Neuron (in vitro differentiated cells): Measurements from ENCODE around the gene FGF14.

ENCODE experiments used
- H2AFZ ChIP-seq: one replicate; pipeline ENCODE4 v1.6.1; 2013; ENCODE audit warnings: low read depth, mild to moderate bottlenecking, inconsistent platforms, low read length, moderate library complexity
- H3K27me3 ChIP-seq: one replicate; pipeline ENCODE4 v1.6.1; 2013; ENCODE audit warnings: low read length; ENCODE audit not compliant: insufficient read depth
- H3K36me3 ChIP-seq: one replicate; pipeline ENCODE4 v1.6.1; 2013; ENCODE audit warnings: low read length; ENCODE audit not compliant: insufficient read depth
- H3K4me1 ChIP-seq: one replicate; pipeline ENCODE4 v1.6.1; 2013; ENCODE audit warnings: low read length; ENCODE audit not compliant: insufficient read depth
- H3K4me3 ChIP-seq: 2 replicates; pipeline ENCODE4 v1.5.1; 2013; ENCODE audit warnings: mild to moderate bottlenecking, low read length, moderate library complexity
- H3K9me3 ChIP-seq: one replicate; pipeline ENCODE4 v1.6.1; 2013; ENCODE audit warnings: low read length

FGF14 gene

DNA sequence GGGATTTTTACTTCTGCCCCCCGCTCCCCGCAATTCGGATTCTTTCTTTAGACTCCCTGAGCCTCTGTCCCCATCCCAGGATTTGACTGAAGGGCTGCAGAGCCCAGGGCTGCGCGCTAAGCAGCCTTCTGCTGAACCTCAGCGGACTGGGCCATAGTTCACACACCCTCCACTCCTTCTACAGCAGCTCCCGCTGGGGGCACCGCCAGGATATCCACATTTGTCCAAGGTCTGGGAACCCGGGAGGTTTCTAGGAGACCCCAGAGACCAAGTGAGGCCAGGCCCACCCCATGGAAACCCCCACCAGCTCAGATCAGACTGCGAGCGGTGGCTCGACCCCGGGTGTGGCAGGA, 486.1 kb downstream of the FGF14 start:
- peaks cover 42% of the 10 kb centered on the region for H3K27me3 ChIP-seq

DNA sequence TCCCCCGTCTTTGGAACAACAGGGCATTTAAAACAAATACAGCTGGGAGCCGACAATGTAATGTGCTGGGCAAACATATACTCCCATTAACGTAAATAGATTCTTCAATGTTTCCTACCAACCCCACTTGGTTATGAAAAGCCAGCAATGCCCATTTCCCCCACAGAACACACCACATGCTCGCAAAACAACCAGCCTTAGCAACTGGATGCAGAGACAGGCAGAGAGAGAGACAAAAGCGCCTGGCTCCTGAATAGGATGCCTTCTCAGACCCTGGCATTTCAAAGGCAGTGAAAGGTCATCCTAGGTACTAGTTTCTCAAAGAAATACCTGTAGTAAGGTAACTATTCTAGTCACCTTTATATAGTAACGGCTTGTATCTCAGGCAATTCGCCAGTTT, 486.5 kb downstream of the FGF14 start:
- no peaks in the 10 kb centered on the region for H3K9me3 ChIP-seq
- peaks cover 42% of the 10 kb centered on the region for H3K27me3 ChIP-seq
- H3K4me1 ChIP-seq = peaks cover 31% of the 10 kb centered on the region
- no peaks in the 10 kb centered on the region for H3K36me3 ChIP-seq
- H3K4me3 ChIP-seq = peak overlapping the region; percentile 45
- no peak overlapping the region for H2AFZ ChIP-seq

More for the DNA sequence above, 486.1 kb downstream of the FGF14 start:
- Histone ChIP-seq H2AFZ (peak overlapping the region; percentile 88), H3K36me3 (no peaks in the 10 kb centered on the region), H3K4me3 (peak overlapping the region; percentile 45), H3K9me3 (no peaks in the 10 kb centered on the region), H3K4me1 (peaks cover 31% of the 10 kb centered on the region)

DNA sequence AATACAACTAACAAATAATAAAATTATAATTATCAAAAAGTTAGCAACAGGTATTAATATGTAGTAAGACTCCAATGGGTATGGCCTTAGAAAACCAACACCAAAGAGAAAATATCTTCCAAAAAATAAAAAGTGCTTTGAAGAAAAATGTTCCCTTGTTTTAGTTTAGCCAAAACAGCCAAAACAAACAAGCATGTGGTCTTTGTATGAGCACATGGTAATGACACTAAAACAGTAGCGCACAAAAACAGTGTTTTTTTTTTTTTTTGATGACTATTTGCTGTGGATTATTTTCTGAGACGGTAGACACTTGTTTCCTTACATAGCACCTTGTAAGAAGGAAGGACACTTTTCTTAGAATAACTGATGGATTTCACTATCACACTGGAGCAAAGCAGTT, 490.1 kb downstream of the FGF14 start:
- Histone ChIP-seq H3K36me3 (no peaks in the 10 kb centered on the region), H2AFZ (no peak overlapping the region), H3K4me1 (peaks cover 16% of the 10 kb centered on the region), H3K27me3 (peaks cover 22% of the 10 kb centered on the region), H3K4me3 (no peak overlapping the region), H3K9me3 (no peaks in the 10 kb centered on the region)

DNA sequence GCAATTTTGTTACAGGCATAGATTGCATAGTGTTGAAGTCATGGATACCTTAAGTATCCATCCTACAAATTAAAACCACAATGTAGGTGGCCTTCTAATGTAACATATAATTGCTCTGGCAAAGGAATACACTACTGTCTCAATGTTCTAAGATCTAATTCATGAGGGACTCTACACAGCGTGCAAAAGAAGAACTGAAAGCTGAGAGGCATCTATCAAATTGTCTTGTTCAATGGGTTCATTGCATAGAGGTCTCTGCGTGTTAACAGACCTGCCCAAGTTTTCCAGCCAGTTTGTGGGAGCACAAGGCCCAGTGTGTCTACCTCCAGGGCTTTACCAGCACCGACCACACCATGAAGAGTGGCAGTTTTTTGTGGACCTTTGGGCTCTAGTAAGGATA, 498.0 kb downstream of the FGF14 start:
- Histone ChIP-seq H3K4me1 (no peaks in the 10 kb centered on the region), H3K9me3 (no peaks in the 10 kb centered on the region), H3K27me3 (no peaks in the 10 kb centered on the region), H2AFZ (no peak overlapping the region), H3K36me3 (no peaks in the 10 kb centered on the region), H3K4me3 (no peak overlapping the region)

DNA sequence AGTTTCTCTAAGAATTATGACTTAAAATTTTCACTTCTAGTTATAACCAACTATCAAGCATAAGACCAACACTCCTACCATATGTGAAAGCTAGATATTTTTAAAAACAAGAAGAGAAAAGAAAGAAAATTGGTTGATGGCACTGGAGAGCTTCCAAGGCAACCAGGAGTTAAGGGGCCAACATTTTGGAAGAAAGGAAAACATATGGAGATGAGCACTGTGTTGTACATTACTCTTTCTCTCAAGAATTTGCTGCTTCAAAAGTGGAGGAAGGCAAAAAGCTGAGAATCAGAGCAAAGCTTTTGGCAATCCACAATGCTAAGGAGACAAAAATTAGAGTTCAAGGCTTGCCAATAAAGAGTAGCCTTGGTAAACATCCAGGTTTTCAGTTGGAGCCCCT, 503.2 kb downstream of the FGF14 start:
- Histone ChIP-seq H3K27me3 (no peaks in the 10 kb centered on the region), H2AFZ (no peak overlapping the region), H3K36me3 (no peaks in the 10 kb centered on the region), H3K4me3 (no peak overlapping the region), H3K9me3 (no peaks in the 10 kb centered on the region), H3K4me1 (no peaks in the 10 kb centered on the region)

DNA sequence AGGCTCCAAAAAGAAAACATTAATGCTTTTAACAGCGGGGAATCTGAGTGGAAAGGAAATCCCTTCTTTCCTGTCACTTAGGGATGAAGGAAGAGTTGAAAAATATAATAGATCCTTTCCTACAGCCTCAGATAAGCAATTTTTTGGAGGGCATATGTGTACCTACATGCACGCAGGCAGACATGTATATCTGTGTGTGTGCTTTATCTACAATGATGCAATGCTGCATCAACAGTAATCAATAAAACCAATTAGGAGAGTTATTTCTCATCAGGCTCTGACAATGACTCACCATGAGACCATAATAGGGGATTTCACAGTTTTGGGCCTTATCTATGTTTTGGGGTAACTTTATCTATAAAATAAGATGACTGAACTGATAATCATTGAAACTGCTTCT, 505.3 kb downstream of the FGF14 start:
- H3K27me3 ChIP-seq = no peaks in the 10 kb centered on the region
- no peak overlapping the region for H2AFZ ChIP-seq
- no peaks in the 10 kb centered on the region for H3K9me3 ChIP-seq
- H3K4me1 ChIP-seq = no peaks in the 10 kb centered on the region
- H3K36me3 ChIP-seq = no peaks in the 10 kb centered on the region
- H3K4me3 ChIP-seq = no peak overlapping the region

DNA sequence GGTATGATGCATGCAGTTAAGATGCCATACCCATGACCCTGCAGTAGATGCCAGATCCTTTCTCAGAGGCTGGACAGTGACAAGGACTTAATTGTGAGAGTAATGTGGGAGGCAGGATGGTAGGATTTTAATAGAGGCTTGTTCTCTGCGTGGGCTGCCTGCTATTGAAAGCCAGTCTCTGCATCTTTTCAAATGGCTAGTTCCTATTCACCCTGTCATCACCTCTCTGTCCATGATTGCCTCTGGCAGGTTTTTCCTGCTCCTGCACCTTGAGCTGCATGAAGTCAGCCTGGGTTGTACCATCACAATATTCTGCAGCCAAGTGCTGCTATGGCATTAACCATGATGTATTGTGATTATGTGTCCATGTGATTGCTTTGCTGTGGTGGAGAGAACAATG, 508.8 kb downstream of the FGF14 start:
- H3K36me3 ChIP-seq = no peaks in the 10 kb centered on the region
- no peak overlapping the region for H2AFZ ChIP-seq
- no peaks in the 10 kb centered on the region for H3K9me3 ChIP-seq
- no peak overlapping the region for H3K4me3 ChIP-seq
- no peaks in the 10 kb centered on the region for H3K27me3 ChIP-seq
- H3K4me1 ChIP-seq = no peaks in the 10 kb centered on the region

DNA sequence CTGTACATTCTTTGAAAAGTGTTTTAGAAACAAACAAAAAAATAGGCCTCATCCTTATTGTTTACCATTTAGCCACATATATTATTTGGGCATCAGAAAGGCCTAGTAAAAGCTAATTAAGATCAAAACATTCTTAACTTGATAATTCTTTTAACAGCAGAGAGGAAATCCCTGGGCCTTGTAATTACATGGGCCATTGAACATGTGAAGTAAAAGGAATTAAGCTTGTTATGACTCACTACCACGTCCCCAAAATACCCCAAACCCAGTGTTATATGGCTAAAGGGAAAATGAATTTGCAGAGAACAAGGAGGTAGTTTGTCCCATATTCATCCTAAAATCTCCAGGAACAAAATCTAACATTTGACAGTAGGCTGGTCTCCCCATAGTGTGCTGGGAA, 509.6 kb downstream of the FGF14 start:
- Histone ChIP-seq H3K27me3 (no peaks in the 10 kb centered on the region), H3K4me1 (no peaks in the 10 kb centered on the region), H2AFZ (no peak overlapping the region), H3K36me3 (no peaks in the 10 kb centered on the region), H3K9me3 (no peaks in the 10 kb centered on the region), H3K4me3 (no peak overlapping the region)

DNA sequence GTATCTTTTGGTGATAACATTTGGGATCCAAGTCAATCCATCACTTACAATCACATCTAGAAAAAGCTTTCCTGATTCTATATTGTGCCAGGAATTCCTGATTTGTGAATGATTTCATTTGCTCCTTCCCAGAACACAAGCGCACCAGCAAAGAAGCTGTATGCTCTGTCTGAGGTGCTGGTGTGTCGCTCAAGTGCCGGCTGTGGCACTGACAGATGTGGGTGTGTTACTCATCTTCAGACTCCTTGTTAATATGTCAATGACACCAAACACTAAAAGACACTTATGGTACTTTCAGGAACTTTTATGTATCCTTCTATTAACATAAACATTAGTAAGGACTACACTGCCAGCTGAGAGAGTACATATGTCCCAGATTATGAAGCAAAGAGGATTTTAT, 520.3 kb downstream of the FGF14 start:
- H3K4me3 ChIP-seq = no peak overlapping the region
- H3K36me3 ChIP-seq = no peaks in the 10 kb centered on the region
- peaks cover 9% of the 10 kb centered on the region for H3K4me1 ChIP-seq
- H3K27me3 ChIP-seq = no peaks in the 10 kb centered on the region
- no peaks in the 10 kb centered on the region for H3K9me3 ChIP-seq
- H2AFZ ChIP-seq = no peak overlapping the region

DNA sequence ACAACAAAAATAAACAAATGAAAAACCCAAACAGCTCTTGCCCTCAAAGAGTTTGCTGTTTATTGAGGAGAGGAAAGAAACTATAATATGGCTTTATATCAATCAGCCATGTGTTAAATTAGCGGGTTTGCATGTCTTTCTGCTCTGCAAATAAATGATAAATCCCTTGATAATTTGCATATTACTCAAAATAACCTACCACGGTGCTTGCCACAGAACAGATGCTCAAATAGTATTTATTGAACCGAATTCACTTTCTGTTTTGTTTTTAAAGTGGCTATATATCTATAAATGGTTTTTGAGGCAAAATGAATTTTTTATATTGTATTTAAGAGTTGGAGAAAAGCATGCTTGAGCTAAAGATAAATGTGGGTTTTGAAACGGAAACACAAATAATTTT, 521.3 kb downstream of the FGF14 start:
- Histone ChIP-seq H3K36me3 (no peaks in the 10 kb centered on the region), H3K4me1 (peaks cover 18% of the 10 kb centered on the region), H3K27me3 (no peaks in the 10 kb centered on the region), H2AFZ (no peak overlapping the region), H3K4me3 (no peak overlapping the region), H3K9me3 (no peaks in the 10 kb centered on the region)

DNA sequence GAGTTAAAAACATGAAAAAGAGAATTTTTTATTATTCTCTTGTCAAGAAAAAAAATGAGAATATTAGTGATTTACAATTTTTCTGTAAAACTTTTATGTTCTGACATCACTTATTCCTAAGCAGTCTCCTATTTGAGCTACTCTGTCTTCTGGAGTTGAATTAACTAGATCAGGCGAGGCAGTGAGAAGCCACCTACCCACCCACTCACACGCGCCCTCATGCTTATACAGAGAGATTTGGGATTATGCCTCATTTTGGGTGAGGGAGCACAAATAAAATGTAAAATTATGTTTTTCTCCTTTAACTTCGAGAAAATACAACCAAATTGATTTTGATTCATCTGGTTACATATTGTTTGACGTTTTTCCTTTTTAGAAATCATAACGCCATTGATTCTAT, 524.9 kb downstream of the FGF14 start:
- H3K27me3 ChIP-seq = no peaks in the 10 kb centered on the region
- no peak overlapping the region for H3K4me3 ChIP-seq

DNA sequence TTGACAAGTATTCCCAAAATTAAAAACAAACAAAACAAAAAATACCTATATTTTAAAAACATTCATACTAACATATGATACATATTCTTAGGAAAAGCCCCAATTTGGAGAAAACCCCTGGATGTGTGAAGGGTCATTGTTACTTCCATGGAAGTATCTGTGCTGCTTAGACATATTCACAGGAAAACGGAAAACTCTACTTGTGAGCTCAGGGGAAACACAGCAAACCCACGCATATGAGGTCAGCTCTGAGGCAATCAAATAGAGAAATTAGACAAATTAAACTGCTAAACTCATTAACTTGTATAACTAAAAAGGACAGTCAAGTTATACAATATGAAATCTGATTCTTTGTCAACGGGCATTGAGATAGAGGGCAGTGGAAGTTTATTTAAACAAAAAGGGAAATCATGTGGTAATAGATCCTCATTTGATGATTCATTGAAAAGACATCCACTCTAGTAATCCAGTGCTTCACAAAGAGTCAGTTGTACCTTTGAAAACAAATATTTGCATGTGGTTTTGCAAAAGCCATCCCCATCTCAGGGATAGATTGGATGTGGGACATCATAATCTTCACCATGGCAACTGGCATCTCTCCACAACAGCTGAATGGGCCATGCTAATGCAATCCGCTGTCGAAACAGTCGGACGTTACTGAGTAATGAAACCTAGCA, 526.0 kb downstream of the FGF14 start:
- no peaks in the 10 kb centered on the region for H3K27me3 ChIP-seq
- no peak overlapping the region for H3K4me3 ChIP-seq
- no peak overlapping the region for H2AFZ ChIP-seq
- peaks cover 13% of the 10 kb centered on the region for H3K4me1 ChIP-seq
- H3K36me3 ChIP-seq = no peaks in the 10 kb centered on the region
- no peaks in the 10 kb centered on the region for H3K9me3 ChIP-seq

More for the DNA sequence above, 524.9 kb downstream of the FGF14 start:
- Histone ChIP-seq H2AFZ (no peak overlapping the region), H3K4me1 (peaks cover 19% of the 10 kb centered on the region), H3K9me3 (no peaks in the 10 kb centered on the region), H3K36me3 (no peaks in the 10 kb centered on the region)

DNA sequence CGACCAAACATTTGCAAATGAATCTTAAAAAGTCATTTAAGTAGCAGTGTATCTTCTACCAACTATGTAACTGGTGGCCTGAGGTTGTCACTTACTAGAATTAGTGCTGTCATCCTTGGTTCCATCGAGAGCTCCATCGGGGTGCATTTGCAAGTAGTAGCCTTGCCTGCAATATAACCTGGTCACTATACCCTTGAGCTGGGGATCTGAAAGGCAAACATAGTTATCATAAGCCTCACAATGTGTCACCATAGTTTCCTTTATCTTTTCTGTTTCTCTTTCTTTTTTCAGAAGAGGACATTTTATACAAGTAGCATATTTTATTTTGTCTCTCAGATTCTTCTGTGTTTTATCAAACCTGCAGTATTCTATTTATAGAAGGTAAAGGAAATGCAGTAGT, 526.8 kb downstream of the FGF14 start:
- Histone ChIP-seq H3K36me3 (no peaks in the 10 kb centered on the region), H3K27me3 (no peaks in the 10 kb centered on the region), H3K9me3 (no peaks in the 10 kb centered on the region), H3K4me3 (no peak overlapping the region), H2AFZ (no peak overlapping the region), H3K4me1 (peaks cover 13% of the 10 kb centered on the region)

DNA sequence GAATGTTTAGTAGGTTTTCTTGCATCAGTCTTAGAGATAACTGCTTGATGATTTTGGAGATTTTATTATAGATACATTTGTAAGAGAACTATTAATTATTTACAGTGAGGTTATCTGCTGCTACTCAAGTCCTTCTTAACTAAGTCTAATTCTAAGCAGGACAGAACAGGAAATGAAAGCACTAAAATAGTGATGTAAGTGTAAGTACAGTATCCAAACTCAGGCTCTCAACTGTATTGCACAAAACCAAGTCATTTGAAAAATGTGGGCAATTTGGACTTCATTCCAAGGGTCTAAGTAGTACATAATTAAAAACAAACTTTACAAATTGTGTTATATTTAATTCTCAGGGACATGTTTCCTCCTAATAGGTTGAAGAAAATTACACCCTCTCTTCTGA, 532.3 kb downstream of the FGF14 start:
- peaks cover 9% of the 10 kb centered on the region for H3K4me1 ChIP-seq
- H2AFZ ChIP-seq = no peak overlapping the region
- H3K4me3 ChIP-seq = no peak overlapping the region
- no peaks in the 10 kb centered on the region for H3K9me3 ChIP-seq
- no peaks in the 10 kb centered on the region for H3K27me3 ChIP-seq
- H3K36me3 ChIP-seq = no peaks in the 10 kb centered on the region
